HG02571 (cell line): Measurements from ENCODE around the gene NDUFB2.
A peak's percentile ranks its signal among the peaks of the same experiment; 100 is the strongest.
"Not testable (repeated sequence)": the region's sequence is repeated elsewhere in the genome, so short reads cannot be mapped to it uniquely, and the experiment has no call there.

Source experiments
- ATAC-seq: cut with Tn5 transposase; IDR thresholded peaks from one replicate; pipeline ENCODE4 v1.9.1; 2021; ENCODE audit warnings: mild to moderate bottlenecking, moderate library complexity; ENCODE audit not compliant: unreplicated experiment

NDUFB2 gene

DNA sequence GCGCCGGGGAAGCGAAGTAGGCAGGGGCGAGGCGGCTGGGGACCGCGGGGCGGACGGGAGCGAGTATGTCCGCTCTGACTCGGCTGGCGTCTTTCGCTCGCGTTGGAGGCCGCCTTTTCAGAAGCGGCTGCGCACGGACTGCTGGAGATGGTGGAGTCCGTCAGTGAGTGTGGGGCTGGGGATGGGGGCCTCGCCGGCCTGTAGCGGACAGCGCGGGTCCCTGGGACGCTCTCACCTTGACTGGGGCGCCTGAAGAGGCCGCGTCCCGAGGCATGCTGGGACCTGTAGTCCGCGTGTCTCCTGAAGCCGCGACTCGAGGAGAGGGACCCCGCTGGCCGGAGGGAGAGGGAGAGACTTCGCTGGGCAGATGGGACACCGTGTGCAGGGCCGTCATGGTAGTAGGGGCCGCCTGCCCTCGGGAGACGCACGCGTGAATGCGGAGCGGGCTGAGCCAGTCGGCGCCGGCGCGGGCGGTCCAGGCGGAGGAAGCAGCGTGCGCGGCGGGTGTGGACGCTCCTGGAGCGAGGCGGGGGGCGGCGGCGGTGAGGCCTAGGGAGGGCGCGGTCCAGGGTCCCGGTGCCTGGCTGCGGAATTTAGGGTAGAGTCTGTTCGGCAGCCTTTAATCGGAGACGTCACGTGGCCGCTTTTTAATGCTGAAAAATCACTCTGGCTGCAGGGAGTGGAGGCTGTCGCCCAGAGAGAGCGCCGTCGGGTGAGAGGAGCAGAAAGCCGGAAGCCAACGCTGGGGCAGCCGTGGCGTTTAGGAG lies at the start of gene NDUFB2:
Gene NDUFB2 (plus strand): TSS at position 29 of the 767 bp plus-strand sequence. CDS start 37 bp downstream, at position 66.
- peak; percentile 86 for ATAC-seq

DNA sequence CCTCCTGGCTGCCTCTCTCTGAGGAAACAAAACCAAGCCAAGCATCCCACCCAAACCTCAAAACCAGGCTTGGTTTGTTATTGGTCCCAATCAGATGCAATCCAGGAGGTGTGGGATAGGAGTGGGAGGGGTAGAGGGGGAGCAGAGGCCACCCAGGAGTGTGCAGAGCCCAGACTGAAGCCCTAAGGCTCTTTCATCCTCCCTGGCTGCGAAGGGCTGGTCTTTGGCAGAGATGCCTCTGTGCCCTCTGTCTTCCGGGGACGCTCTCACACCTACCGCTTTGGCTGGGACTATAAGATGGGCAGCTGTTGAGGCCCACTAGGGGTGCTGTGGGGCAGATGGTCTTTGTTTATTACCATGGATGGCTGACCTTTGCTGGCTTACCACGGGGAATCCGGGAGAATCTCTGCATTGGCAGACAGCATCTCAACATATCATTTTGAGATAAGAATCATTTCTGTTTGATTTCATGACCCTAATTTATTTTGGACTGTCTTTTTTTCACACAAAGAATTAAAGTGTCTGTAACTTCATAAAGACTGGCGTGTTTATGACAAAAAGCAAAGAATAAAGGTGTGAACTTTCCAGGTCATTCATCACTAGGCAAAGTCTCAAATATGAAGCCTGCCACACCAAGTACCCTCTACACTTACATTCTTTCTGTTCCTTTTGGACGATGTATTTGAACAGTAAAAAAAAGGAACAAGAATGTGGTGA lies 49.4 kb upstream of the NDUFB2 start:
- no peak for ATAC-seq

DNA sequence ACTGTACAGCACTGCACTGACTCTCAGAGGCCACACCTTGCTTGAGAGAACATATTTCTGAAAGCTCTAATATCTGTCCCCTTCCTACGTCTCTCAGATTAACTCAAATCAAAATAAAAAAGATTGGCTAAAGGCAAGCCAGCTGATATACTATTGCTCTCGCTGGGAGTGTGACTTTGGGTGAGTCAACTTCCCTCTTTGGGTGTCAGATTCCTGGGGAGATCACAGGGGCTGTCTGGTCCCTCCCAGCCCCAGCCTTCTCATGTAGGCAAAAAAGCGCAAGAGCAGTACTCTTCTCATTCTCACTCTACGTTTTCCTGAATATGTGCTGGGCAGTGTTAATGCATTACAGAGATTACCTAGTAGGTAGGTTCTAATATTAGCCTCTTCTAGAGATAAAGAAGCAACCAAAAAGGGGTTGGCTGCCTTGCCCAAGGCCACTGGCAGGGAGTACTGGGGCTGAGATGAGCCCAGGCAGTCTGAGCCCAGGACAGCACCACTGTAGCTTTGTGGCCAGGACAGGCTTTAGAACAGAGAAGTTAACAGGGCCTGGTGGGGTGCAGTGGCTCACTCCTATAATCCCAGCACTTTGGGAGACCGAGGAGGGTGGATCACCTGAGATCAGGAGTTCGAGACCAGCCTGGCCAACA lies 46.8 kb upstream of the NDUFB2 start:
- no peak for ATAC-seq

DNA sequence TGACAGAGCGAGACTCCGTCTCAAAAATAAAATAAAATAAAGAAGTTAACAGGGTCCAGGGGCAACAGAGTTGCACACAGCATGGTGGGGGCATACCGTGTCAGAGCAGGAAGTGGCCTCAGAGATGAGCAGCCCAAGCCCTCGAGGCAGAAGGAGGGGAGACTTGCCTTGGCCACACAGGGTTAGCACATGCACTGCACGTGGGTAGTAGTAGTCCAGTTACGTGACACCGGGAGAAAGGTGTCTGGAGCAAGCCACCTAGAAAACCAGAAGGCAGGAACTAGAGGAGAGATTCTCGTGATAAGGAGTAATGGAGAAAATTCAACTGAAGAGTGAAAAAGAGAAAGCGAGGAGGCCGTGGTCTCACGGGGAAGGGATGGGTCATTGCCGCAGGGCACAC lies 46.1 kb upstream of the NDUFB2 start:
- ATAC-seq = no peak

DNA sequence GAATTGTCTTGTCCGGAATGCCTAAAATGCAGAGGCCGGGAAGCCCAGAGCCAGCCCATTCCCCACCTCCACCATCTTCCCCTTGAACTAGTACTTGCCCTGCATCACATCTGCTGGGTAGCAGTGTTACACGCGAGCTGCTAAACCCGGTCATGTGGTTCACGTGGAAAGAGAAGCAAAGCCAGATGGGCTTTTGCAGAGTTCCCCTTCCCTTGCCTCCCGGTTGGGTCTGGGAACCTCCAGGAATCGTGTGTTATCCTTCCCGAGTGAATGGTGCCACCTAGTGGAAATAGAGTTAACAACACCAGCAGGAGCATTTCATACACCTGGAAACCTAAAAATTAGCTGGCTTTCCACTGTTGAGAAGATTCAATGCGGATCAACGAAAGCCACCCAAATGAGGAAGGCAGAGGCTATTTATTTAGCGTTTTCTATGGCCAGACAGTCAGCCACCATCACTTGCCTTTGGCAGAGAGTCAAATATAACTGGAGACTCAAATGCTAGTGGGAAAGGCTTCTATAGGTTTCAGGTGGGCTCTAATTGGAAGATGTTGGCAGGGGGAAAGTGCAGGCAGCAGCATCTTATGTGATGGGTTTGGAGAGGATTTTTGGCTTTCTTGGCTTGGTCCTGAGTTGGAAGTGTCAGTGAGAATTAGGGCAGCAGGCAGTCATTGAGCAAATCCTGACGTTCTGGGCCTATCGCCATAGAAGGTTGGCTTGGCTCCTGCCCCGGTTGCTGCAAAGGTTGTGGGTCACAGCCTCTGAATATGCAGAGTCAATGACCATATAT lies 43.0 kb upstream of the NDUFB2 start:
- no peak for ATAC-seq

DNA sequence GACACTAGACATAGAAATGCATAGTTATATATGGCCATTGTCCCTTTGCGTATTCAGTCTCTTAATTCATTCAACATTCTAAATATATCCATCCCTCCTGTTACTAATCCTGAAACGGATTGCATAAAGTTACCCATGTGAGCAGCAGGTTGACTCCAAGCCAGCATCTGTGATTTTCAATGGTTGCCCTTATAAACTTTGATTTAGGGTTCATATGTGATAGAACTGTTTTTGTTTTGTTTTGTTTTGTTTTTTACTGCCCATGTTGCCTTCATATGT lies 42.5 kb upstream of the NDUFB2 start:
- no peak for ATAC-seq

DNA sequence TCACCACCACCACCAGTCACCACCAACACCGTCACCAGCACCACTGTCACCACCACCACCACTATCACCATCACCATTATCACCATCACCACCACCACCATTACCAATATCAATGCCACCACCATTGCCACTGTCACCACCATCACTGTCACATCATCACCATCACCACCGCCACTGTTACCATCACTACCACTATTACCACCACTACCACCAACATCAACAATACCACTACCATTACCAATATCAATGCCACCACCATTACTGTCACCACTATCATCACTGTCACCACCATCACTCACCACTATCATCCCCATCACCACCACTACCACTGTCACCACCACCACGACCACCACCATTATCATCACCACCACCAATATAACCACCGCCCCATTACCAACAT lies 41.8 kb upstream of the NDUFB2 start:
- ATAC-seq = no peak

DNA sequence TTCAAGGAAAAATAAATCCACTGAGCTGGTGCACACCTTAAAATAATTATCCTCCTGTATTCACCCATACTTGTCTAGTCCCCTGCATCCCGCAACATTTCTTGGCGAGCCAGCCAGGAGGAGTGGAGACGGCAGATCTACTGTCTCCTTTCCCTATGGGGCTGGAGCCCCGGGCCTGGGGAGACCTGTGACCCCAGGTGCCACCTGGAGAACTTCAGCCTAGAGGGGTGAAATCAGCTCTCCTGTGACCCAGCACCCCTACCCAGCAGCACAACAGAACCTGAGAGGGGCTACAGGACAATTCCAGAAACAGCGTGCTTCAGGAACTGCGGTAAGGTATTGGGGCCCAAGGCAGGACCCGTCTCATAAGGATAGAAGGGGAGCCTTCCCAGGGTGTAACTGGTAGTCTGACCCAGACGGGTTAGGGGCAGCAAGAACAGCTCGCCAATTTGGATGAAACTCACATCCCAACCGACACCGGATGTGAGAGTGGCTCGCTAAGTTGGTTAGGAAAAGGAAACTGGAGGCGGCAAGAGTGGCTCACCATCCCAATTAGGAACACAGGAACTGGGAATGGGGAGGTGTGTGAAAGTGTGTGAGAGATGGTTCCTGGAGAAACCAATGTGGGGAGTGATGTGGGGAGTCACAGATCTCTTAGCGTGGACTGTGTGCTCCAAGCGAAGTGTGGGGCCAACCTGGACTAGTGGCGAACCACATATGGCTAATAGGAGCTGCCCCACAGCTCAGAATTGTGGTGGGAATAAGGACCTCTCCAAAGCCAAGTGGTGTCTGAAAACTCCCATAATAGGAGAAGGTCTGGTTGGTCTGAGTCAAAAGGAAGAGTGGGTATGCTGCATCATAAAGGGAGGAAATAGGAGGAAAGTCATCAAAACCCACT lies 40.7 kb upstream of the NDUFB2 start:
- ATAC-seq = no peak

DNA sequence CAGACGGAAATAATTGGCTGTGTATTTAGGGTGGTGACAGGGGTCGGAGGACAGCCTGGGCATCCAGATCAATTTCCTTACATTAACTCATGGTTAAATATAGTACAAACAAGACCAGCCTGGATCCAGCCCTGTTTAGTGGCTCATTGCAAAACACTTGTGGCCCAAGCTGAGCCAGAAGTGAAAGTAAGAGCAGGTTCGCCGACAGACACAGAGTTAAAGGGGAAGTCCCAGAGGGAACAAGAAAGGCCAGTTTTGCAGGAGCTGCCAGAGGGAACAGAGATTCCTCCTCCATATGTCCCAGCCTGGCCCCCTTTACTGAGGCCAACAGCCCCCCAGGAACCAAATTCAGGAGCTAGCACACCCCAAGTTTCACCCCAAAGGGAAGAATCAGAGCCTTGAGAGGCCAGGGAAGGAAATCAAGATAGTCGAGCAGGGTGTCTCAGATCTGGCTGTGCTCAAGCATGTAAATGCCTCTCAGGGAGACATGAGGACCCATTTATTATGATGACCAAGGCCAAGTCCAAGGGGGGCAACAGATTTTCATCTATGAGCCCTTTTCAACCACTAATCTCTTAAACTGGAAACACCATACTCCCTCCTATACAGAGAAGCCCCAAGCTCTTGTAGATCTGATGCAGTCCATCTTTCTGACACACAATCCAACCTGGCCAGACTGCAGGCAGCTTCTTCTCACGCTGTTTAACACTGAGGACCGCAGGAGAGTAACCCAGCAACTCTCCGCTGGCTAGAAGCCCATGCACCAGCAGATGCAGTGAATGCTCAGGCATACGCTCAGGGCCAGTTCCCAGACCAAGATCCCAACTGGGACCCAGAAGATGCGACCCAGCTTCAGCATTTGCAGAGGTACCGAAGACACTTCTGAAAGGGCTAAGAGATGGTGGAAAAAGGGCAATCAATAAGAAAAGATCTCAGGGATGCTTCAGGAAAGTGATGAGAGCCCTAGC lies 39.7 kb upstream of the NDUFB2 start:
- ATAC-seq = peak; percentile 92

DNA sequence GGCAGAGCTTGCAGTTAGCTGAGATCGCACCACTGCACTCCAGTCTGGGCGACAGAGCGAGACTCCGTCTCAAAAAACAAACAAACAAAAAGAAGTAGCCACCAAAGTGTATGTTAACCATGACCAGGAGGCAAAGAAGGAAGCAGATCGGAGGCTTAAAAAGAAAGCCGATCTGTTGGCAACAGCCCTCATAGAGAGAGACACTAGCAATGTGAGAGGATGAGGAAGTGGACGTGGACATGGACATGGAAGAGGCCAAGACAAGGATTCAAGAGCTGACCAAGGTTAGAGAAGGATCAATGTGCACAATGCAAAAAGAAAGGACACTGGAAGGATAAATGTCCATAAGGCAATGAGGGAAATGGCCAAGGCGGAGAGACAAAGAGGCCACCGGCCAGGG lies 38.6 kb upstream of the NDUFB2 start:
- no peak for ATAC-seq

DNA sequence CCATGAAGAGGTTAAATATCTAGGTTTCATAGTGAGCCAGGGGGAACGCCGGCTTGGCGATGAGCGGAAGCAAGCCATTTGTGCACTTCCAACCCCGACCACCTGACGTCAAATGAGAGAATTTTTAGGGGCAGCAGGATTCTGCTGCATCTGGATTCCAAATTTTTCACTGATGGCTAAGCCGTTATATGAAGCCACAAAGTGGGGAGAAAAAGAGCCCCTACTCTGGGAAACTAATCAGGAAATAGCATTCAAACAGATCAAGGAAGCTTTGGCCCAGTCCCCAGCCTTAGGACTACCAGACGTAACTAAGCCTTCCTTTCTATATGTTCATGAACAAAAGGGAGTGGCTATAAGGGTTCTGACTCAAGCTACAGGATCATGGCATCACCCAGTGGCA lies 36.7 kb upstream of the NDUFB2 start:
- ATAC-seq = no peak

DNA sequence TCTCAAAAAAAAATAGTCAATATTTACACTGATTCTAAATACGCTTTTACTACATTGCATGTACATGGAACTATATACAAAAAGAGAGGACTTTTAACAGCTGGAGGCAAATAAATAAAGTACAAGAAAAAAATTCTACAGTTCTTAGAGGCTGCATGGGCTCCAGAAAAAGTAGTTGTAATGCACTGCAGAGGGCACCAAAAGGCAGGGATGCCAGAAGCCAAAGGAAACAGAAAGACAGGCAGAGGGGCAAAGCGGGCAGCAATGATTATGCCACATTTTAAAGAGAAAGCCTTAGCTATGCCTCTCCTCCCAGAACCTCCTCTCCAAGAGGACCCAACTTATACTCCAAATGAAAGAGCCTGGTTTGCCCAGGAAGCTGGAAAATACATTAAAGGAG lies 35.4 kb upstream of the NDUFB2 start:
- no peak for ATAC-seq

DNA sequence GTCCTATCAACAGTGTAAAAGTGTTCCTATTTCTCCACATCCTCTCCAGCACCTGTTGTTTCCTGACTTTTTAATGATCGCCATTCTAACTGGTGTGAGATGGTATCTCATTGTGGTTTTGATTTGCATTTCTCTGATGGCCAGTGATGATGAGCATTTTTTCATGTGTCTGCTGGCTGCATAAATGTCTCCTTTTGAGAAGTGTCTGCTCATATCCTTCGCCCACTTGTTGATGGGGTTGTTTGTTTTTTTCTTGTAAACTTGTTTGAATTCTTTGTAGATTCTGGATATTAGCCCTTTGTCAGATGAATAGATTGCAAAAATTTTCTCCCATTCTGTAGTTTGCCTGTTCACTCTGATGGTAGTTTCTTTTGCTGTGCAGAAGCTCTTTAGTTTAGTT lies 33.6 kb upstream of the NDUFB2 start:
- not testable (repeated sequence) for ATAC-seq

DNA sequence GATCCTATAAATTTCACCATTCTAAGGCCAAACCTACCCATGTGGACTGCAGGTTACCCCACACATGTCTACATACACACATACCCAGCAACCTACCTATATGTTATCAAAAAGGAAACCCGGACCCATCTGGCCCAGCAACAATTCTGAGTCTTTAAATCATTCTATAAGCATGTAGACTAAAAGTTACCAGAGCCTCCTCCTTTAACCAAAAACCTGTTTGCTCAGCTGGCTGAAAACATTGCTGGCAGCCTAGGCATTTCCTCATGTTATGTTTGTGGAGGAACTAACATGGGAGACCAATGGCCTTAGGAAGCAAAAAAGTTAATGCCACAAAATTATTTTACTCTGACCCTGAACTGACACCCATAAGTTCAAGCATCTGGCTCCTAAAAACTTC lies 29.0 kb upstream of the NDUFB2 start:
- no peak for ATAC-seq

DNA sequence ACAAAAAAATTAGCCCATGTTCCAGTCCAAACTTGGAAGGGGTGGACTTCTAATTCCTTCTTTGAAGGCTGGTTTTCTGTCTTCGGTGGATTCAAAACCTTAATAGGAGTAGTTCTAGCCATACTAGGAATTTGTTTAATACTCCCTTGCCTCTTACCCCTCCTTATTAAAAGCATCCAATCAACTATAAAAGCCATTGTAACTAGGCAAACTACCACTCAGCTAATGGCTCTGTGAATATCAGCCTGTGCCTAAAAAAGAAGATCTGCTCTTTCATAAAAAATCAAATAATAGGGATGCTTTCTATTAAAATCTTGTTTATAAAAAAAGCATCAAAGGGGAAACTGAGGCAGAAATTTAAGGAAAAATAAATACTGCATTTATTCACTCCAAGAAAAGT lies 27.9 kb upstream of the NDUFB2 start:
- ATAC-seq = no peak

DNA sequence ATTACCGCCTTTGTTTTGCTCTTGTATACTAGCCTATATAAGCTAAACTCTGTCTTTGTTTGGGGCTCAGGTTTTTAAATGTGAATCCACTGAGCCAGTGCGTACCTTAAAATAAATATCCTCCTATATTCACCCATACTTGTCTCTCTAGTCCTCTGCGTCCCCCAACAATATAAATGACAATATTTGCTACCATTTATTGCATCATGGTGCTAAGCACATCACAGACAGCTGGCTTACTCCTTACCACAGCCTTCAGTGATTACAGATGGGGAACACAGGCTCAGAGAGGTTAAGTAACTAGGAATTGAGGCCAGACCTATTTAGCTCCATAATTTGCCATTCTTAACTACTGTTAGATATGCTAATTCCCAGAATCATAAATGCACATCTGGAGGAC lies 27.2 kb upstream of the NDUFB2 start:
- no peak for ATAC-seq

DNA sequence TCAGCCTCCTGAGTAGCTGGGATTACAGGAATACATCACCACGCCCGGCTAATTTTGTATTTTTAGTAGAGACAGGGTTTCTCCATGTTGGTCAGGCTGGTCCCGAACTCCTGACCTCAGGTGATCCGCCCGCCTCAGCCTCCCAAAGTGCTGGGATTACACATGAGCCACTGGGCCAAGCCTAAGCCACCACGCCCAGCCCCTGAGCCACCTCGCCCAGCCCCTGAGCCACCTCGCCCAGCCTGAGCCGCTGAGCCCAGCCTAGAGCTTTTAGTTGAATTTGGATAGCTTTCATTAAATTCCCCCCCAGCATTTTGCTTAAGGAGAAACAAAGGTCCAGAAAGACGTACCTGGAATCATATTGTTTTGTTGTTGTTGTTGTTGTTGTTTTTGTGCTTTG lies 26.6 kb upstream of the NDUFB2 start:
- ATAC-seq = not testable (repeated sequence)

DNA sequence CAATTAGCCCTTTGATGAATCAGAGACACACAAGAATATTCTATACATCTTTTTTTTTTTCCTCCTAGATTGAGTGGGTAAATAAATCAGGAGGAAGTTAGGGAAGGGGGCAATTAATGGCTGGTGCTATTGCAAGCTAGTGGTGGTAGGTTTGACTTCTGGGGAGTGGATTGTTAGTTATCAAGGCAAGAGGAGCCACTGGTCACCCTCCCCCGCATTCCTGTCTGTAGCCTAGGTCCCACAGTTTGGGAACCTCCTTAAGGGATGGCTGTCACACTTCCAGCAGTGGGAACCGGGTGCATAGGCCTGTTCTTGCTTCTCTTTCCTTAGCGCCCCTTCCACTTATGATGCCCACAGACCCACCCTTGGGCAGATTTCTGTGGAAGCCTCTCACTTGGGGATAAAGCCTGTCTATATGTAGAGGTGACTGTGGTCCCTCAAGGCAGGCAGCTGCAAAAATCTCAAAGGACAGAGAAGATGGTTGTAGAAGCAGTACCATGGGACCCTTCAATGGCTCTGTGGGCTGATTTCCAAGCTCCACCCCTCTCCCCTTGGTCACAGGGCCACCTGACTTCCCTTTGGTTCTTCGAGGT lies 26.1 kb upstream of the NDUFB2 start:
- ATAC-seq = no peak

DNA sequence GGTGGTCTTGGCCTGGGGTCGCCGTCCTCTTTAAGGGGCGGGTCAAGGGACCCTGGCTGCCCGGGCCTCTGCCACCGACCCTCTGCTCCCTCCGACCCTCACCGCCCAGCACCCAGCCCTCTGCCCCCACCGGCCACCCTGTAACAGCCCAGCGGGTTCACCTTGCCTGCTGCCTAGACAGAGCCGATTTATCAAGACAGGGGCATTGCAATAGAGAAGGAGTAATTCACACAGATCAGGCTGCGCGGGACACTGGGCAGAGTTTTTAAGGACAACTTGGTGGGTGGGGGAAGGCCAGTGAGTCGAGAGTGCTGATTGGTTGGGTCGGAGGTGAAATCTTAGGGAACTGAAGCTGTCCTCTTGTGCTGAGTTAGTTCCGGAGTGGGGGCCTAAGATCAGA lies 24.5 kb upstream of the NDUFB2 start:
- no peak for ATAC-seq
